ENCODE results near the gene SLC46A1.
"Not testable (repeated sequence)": the region's sequence is repeated elsewhere in the genome, so short reads cannot be mapped to it uniquely, and the experiment has no call there.

Gene SLC46A1

GRCh38 chr17:28405632-28406472 is at the start of gene SLC46A1:
SLC46A1 (minus strand) TSS chr17:28406212; CDS start chr17:28406114, 98 bp downstream.
- in situ Hi-C loops (cut with MboI; ENCODE audit: low pct_unique_long_range_greater_than_20kb, low sequenced_read_pairs), result no loop called here
- peak; percentile 34 for DNase-seq

DNA sequence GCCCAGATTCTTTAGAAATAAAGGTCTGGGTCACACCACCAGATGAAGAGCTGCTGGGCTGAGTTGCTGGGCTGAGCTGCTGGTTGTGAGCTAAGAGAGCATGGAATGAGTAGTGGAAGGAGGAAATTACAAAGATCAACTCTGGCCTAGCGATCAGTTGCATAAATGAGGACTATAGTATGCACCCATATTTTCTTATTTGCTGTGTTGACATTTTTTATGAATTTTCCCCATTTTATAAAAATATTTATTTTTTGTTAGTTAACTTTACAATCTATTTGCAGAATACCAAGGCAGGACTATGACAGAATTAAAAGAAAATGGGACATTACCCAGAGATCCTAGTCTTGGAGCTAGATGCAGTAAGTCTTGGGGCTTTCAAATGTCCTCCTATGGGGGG is 43.8 kb upstream of the SLC46A1 start:
- in situ Hi-C loops (cut with MboI; ENCODE audit: low pct_unique_long_range_greater_than_20kb, low sequenced_read_pairs), result no loop called here

DNA sequence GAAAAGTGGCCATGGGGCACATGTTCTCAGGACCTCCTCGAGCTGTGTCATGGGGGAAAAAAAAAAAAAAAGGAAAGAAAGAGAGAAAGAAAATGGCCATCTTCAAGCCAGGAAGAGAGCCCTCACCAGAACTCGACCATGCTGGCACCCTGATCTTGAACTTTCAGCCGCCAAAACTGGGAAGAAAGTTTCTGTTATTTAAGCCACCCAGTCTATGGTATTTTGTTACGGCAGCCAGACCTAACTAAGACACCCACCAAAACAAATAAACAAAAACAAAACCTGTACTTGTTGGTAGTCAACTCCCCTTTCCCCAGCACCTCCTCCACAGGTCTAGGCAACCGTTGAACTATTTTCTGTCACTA is 41.4 kb upstream of the SLC46A1 start:
- in situ Hi-C loops (cut with MboI; ENCODE audit: low pct_unique_long_range_greater_than_20kb, low sequenced_read_pairs), result no loop called here
- DNase-seq, result no peak

More for the DNA sequence above, 43.8 kb upstream of the SLC46A1 start:
- no peak for DNase-seq

DNA sequence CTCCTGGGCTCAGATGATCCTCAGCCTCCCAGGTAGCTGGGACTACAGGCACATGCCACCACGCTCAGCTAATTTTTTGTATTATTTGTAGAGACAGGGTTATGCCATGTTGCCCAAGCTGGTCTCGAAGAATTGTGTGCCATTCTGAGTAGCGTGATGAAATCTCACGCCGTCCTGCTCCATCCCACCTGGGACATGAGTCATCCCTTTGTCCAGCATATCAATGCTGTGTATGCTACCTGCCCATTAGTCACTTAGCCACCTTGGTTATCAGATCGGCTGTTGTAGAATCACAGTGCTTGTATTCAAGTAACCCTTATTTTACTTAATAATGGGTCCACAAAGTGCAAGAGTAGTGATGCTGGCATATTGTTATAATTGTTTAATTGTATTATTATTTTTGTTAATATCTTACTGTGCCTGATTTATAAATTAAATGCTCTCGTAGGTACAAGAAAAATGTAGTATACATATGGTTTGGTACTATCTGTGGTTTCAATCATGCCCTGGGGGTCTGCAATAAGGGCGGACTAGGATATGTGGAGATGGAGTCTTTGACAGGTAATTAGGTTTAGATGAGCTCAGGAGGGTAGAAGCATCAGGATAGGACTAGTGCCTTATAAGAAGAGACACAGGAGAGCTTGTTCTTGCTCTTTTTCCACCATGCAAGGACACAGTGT is 40.8 kb upstream of the SLC46A1 start:
- in situ Hi-C loops (cut with MboI; ENCODE audit: low pct_unique_long_range_greater_than_20kb, low sequenced_read_pairs), result no loop called here
- no peak for DNase-seq

GRCh38 chr17:28443901-28444638 is 38.1 kb upstream of the SLC46A1 start:
- in situ Hi-C loops (cut with MboI; ENCODE audit: low pct_unique_long_range_greater_than_20kb, low sequenced_read_pairs), result no loop called here
- no peak for DNase-seq

GRCh38 chr17:28434326-28434725 is 28.3 kb upstream of the SLC46A1 start:
- DNase-seq; in situ Hi-C loops (cut with MboI; ENCODE audit: low pct_unique_long_range_greater_than_20kb, low sequenced_read_pairs): not testable (repeated sequence)

DNA sequence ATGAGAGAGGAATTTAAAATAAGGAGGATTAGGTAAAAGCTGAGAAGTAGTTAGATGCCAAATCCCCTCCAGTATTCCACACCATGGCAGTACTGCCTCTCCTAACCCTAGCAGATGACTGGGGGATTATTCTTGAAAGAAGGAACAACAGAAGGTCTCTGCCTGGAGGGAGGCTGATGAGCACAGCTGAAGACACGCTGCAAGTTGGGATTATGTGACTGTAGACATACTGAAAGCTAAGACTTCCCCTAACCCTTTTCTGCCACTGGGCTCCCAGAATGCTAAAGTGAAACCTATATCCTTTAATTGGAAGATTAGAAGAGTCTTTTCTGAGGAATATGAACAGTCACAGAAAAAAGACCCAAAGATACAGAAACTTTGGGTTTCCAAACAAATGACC is 27.7 kb upstream of the SLC46A1 start:
- in situ Hi-C loops (cut with MboI; ENCODE audit: low pct_unique_long_range_greater_than_20kb, low sequenced_read_pairs), result no loop called here
- no peak for DNase-seq

- DNase-seq; in situ Hi-C loops (cut with MboI; ENCODE audit: low pct_unique_long_range_greater_than_20kb, low sequenced_read_pairs): not testable (repeated sequence)
Measured at GRCh38 chr17:28427982-28428381, 22.0 kb upstream of the SLC46A1 start.

DNA sequence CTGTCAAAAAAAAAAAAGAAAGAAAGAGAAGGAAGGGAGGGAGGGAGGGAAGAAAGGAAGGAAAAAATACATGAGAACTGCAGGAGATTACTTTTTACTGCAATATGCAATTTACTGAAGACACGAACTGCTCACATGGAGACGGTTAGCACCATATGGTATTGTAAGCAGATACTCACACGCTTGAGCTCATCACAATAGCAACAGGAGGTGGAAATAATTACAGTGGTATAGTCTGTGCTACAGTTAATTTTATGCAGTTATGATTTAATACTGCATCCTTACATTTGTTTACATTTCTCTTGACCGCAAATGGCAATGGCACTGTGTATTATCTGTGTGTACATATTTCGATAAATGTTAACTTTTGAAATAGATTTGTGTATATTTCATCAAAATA is 21.4 kb upstream of the SLC46A1 start:
- DNase-seq, result no peak
- in situ Hi-C loops (cut with MboI; ENCODE audit: low pct_unique_long_range_greater_than_20kb, low sequenced_read_pairs), result no loop called here

- in situ Hi-C loops (cut with MboI; ENCODE audit: low pct_unique_long_range_greater_than_20kb, low sequenced_read_pairs), result no loop called here
- DNase-seq, result peak; percentile 27
Measured at GRCh38 chr17:28426081-28426519, 20.1 kb upstream of the SLC46A1 start.

- DNase-seq, result no peak
- in situ Hi-C loops (cut with MboI; ENCODE audit: low pct_unique_long_range_greater_than_20kb, low sequenced_read_pairs), result no loop called here
Measured at GRCh38 chr17:28425206-28425605, 19.2 kb upstream of the SLC46A1 start.

- in situ Hi-C loops (cut with MboI; ENCODE audit: low pct_unique_long_range_greater_than_20kb, low sequenced_read_pairs), result no loop called here
- no peak for DNase-seq
Measured at GRCh38 chr17:28421787-28422305, 15.8 kb upstream of the SLC46A1 start.

DNA sequence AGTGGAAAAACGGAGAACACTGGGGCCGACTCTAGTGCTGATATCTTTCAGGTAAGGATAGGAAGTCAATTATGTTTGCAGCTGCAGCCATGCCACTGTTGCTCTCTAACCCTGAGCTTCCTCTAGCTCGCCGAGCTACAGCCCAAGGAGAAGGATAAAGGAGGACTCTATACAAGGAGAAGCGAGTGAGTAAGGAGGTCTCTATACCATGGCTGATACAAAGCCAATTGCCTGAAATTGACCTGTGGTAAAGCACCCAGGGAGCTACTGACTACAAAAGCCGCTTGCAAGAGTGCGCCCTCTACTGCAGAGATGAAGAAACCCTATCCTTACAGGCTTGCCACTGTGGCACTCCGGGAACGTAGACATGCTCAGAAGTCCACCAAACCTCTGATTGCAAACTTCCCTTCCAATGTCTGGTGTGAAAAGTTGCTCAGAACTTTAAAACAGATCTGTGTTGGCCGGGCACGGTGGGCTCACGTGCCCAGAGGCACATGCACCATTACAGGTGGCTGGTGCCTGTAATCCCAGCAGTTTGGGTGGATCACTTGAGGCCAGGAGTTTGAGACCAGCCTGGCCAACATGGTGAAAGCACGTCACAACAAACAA is 10.8 kb upstream of the SLC46A1 start:
- in situ Hi-C loops (cut with MboI; ENCODE audit: low pct_unique_long_range_greater_than_20kb, low sequenced_read_pairs), result no loop called here
- DNase-seq, result peak; percentile 67

GRCh38 chr17:28415886-28416285 is 9.9 kb upstream of the SLC46A1 start:
- in situ Hi-C loops (cut with MboI; ENCODE audit: low pct_unique_long_range_greater_than_20kb, low sequenced_read_pairs), result no loop called here
- DNase-seq, result no peak

DNA sequence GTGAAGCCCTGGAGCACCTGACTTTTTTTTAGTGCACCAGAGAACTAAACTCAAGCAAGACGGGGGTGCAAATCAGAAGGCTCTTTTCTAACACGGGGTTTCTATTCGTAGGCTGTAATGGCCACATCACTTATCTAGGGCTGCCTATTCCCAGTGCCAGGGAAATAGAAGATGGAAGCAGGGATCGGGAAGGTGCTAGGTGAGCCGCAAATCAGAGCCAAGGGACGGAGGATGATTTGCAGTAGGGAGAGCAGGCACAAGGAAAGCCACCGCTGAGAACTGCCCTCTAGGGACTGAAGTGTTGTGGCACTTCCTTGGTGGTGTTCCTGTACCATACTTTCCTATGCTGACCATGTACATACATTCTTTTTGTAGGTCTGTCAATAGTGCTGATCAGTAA is 7.8 kb upstream of the SLC46A1 start:
- in situ Hi-C loops (cut with MboI; ENCODE audit: low pct_unique_long_range_greater_than_20kb, low sequenced_read_pairs), result no loop called here

DNA sequence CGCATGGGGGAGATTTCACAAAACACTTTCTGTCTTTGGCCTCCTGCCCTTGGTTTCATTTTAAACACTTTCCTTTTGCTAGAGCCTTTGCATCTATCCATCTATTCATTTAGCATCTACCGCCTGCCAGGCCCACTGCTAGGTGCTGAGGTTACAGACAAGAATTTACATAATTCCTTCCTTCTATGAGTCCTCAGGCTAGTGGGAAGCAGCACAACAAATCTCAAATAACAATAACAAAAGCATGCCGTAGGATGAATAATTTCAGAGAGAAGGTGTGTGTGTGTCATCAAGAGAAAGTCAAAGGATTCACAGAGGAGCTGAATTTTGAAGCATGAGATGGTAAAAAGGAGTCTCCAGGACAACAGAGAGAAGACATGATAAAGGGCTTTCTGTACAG is 6.1 kb upstream of the SLC46A1 start:
- in situ Hi-C loops (cut with MboI; ENCODE audit: low pct_unique_long_range_greater_than_20kb, low sequenced_read_pairs), result no loop called here
- DNase-seq, result no peak

More for the DNA sequence above, 7.8 kb upstream of the SLC46A1 start:
- no peak for DNase-seq

DNA sequence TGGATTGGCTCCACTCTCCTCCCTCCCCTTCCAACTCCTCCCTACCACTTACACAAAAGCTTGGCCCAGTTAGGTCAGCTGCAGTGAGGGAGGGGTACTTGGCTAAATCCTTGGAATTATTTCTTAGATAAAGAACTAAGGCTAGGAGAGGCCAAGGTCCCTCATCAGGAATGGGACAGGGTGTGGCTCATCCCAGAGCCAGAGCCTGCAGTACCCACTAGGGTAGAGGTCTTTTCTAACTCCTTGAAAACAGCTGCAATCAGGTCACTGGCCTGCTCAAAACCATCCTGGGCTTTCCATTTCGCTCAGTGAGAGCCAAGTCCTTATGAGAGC is 1.9 kb upstream of the SLC46A1 start:
- in situ Hi-C loops (cut with MboI; ENCODE audit: low pct_unique_long_range_greater_than_20kb, low sequenced_read_pairs), result no loop called here
- DNase-seq, result no peak

- in situ Hi-C loops (cut with MboI; ENCODE audit: low pct_unique_long_range_greater_than_20kb, low sequenced_read_pairs), result no loop called here
- DNase-seq, result no peak
Measured at GRCh38 chr17:28407130-28407973, 1.3 kb upstream of the SLC46A1 start.

- in situ Hi-C loops (cut with MboI; ENCODE audit: low pct_unique_long_range_greater_than_20kb, low sequenced_read_pairs), result no loop called here
- DNase-seq, result no peak
Measured at GRCh38 chr17:28406473-28406814, 432 bp upstream of the SLC46A1 start.
